ENCODE data around the gene ALOX12B.

The ALOX12B gene

DNA sequence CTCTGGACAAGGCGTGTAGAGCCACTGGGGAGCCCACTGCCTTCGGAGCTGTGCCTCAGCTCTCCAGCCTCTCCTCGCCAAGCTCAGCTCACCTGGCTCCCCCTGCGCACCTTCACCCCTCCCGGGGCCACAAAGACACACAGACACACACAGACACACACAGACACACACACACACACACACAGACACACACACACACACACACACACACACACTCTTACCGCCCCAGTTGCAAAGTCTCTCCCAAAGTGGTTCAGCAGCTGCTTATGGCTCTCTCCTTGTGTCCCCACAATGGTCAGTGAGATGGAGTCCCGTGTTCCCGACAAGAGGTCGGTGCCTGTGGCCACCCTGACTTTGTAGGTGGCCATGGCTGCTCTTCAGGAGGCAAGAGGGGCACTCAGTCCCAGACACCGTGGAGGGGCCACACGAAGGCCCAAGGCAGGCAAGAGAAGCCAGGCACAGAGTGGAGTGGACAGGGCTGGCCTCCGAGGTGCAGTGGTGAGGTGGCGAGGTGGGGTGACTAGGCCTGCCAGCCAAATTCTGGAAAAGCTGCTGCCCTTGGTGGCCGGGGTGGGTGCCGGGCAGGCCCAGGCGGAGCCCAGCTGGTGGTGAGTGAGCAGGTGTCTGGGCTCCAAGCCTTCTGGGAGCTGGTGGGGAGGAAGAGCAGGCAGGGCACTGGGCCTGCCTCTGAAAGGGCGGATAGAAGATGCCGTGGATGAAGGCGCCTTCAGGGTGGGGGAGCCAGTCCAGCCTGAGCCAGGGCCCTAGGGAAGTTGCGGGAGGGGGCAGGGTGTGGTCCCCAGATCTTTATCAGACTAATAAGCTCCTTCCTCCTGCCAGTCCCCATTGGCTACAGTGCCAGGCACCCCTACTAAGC, at the start of gene ALOX12B:
Gene ALOX12B, minus strand, starts transcription at position 642 of the 877 bp plus-strand sequence. Its CDS starts 274 bp downstream, at position 368.
- no peak for DNase-seq

DNA sequence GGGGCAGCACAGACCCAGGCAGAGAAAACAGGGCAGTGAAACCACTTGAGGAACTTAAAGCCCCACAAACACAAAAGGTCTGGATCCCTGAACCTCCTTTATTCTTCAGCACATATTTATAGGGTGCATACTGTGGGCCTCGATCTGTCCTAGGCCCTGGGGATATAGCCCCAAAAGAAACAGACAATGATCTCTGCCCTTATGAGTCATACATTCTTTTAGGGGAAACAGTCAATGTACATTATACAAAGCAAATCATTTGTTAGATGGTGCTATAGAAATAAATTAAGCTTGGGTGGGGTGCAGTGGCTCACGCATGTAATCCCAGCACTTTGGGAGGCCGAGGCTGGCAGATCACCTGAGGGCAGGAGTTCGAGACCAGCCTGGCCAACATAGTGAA, 46.4 kb upstream of the ALOX12B start:
- no peak for DNase-seq

DNA sequence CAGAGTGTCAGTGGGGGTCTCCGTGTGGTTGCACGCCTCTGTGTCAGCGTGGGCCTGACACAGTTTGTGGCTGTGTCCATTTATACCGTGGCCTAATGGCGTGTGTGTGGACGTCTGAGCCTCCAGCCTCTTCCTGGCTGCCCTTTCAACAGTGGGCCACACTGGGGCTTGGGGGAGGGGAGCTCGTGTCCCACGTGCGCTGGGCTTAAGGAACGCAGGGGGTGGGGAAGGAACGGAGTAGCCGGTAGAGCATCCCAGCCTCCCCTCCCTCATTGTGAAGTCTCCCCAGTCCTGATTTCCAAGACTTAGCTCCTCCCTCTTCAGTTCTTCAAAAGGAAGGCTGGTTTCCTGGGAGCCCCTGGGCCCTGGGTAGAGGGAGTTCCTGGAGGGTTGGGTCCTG, 45.9 kb upstream of the ALOX12B start:
- DNase-seq: no peak

DNA sequence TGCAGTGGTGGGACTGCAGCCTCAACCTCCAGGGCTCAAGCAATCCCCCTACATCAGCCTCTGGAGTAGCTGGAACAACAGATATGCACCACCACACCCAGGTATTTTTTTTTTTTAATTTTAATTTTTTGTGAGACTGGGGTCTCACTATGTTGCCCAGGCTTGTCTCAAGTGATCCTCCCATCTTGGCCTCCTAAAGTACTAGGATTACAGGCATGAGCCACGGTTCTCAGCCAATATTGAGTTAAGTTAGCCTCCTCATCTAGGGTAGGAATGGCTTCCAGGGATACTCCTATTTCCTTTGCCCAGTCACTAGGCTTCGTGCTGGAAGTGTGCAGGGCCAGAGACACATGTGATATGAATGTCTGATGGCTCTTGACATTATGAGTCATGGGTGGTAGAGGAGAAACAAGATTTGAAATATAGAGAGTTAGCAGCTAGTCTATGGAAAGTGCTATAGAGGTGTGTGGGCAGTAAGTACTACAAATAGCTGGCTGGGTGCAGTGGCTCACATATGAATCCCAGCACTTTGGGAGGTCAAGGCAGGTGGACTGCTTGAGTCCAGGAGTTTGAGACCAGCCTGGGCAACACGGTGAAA, 44.4 kb upstream of the ALOX12B start:
- DNase-seq: no peak

DNA sequence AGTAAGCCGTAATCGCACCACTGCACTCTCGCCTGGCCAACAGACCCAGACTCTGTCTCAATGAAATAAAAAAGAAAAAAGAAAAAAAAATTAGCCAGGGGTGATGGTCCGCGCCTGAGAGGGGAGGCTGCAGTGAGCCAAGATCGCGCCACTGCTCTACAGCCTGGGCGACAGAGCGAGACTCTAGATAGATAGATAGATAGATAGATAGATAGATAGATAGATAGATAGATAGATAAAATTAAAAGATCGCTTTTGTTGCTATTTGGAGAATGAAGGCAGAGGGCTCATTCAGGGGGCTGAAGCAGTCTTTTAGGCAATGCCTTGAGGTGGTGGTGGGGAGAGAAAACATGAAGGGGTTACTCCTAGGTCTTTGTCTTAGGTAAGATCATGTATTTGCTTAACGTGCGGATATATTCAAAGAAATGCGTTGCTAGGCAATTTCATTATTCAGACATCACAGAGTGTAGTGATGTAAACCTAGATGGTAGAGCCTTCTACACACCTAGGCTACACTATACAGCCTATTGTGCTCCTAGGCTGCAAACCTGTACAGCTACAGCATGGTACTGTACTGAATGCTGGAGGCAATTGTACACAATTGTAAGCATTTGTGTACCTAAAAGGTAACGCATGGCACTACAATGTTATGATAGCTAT, 40.7 kb upstream of the ALOX12B start:
- peak in 1 of 3 experiments; percentile 26 for DNase-seq

DNA sequence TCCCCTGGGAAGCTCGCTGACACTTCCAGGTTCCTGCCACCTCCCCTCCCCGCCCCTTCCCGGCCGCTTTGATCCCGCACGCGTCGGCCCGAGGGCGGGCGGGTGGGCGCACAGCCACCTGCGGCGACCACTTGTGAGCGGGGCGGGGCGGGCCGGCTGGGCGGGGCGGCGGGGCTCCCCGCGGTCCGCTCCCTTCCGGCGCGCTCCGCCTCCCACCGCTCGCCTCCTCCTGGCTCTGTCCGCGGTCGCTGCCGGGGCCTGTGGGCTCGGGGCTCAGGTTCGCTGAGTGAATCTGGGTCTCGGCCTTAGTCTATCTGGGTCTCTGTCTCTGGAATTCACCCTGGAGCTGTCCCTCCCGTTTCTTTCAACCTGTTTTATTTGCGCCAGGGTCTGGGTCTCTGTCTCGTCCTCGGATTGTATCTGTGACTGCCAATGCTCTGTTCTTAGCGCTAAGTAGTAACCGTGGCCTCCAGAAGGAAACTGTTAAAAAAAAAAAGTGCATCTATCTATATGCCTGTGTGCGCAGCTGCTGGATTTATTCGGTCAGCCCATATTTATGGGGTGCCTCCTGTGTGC, 39.1 kb upstream of the ALOX12B start:
- peak; percentile 32 to 63 (median 39) for DNase-seq

DNA sequence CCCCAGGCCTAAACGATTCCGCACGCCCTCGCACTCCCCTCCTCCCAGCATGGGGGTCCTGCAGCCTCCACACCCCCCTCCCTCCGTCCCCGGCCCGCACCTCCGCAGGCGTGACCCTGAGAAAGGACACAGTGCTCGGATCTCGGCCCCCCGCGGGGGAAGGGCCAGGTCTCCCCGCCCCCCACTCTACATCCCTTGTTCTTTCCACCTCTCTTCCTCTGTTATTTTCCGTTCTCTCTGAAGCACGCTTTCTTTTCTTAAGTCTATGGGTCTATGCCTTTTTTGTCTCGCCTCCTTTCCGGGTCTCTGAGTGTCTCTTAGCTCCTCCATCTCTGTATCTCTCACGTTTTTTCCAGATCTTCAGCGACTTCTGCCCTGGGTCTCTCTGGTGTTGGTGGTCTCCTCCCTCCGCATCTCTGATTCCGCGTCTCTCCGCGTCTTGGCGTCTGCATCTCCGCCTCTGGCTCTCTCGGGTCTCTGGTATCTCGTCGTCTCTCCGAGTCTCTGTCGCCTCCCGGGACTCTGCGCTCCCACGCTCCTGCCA, 38.5 kb upstream of the ALOX12B start:
- DNase-seq: peak in 1 of 3 experiments; percentile 61

DNA sequence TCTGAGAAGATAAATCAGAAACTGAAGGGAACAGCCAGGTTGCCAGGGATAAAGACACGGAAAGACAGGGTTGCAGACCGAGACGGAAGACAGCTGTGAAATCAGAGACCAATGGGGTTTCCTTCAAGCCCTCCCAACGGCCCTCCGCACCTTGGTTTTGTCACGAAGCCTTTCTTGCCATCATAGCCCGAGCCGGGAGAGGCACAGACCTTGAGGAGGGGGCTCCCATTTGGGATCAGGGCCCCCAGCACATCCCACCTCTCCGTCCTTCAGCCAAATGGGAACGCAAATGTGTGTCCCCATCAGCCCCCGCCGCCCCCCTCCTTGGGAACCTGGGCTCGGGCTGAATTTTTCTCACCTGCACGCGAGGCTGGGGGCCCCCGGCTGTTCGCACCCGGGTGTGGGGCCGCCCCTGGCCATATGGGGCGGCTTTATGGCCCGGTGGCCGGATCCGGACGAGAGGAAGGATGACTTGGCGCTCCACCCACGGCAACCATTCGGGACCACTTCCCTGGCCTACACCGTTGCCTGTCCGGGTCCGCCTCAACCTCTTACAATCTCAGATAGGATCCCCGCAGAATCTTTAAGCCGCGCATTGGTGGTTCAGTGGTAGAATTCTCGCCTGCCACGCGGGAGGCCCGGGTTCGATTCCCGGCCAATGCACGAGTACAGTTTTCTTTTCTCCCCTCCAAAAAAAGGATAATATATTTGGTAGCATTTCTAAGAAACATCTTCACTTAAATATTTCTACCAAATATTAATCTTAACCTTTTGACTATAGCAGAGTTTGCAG, 37.8 kb upstream of the ALOX12B start:
- DNase-seq: peak; percentile 57 to 86 (median 66)

DNA sequence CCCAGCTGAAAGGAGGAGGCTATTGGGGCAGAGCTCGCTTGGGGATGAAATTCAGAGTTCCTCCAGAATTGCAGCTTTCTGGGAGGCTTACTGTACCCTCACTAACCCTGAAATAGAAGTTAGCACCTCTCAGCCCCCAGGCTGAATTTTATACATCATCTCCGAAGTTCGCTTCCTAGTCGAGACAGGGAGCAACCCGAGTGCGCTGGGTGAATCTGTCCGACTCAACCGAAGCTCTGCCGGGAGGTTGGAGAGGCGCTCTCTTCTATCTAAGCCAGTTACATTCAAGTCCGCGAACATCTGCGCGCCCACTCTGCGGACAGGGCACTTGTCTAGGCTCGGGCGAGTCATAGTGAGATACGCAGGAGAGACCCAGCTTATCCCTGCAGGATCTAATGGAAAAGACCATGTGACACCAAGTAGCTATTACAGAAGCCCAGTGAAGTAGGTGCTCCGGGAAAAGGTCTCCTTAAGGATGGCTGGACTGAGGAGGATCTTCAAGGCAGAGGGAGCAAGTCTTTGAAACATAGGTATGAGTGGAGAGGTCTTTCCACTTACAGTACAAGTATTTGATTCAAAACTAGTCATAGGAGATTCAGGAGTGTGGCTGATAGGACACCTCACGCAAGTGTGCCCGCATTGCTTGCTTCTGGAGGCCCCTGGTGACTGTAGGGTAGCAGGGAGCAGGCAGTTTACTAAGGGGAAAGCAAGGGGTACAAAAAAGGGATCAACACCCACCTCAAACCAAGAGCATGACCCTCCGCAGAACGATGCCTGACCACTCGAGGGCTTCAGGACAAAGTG, 37.0 kb upstream of the ALOX12B start:
- DNase-seq: peak in 2 of 3 experiments; percentile 13 to 42

DNA sequence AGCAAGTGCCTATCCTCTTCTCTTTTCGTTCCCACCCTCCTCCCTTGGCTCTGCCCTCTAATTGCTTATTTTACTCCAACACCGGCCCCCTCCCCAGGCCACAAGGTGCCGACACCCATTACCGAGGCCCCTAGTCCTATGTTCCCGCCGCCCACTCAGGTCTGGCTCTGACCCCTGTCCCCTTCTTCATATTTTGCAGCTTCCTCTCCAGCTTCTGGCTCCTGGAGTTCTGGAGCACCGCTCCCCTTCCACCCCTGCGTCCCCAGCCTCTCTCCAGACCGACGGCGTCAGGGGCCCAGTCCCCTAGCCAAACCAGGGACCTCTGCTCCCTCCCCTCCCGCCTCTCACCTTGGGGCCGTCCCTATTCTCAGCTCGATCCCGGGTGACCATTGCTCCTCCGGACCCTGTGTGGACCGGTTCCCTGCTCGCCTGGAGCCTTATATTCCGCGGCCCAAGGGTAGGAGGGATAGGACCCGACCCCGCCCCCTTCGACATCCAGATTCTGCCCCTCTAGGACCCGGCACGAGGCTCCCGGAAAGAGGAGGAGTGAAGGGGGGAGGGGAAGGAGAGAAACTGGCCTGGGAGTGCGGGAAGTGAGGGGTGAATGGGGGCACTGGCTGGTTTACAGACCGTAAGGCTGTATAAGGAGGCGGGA, 36.3 kb upstream of the ALOX12B start, which contains the start of gene HES7:
Gene HES7, minus strand, starts transcription at position 412 of the 655 bp plus-strand sequence. Its CDS starts 22 bp downstream, at position 390.
- DNase-seq: peak in 1 of 3 experiments; percentile 15

DNA sequence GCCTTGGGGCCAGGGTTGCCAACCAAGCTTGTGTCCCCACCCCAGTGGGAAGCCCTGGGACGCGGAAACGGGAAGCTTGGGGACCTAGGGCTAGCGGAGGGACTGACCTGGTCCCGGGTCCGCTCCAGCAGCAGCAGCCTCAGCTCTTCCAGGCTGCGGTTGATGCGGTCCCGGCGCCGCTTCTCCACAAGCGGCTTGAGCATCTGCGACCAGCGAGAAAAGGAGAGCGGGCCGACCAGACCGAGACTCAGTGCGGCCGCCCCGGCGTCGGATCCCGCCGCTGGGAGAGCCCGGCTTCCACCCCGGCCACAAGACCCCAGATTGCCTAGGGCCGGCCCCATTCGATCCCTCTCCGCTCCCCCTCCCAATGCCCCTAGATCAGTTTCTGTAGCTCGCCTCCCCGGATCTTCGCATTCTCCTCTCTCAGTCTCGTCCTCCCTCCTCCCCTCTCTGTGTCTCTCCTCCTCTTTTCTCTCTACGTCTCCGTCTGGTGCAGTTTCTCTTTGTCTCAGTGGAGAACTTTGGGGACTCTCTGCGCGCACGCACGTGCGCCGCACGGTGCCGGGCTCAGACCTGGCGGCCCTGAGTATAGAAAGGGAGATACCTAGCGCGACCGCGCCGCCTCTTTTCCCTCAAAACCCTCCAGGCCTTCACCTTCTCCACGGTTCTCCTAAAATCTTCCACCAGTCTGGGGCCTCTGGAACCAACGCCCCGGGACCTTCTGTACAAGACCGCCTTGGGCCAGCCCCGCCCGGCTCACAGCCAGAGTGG, 35.6 kb upstream of the ALOX12B start:
- peak in 2 of 3 experiments; percentile 10 to 19 for DNase-seq

DNA sequence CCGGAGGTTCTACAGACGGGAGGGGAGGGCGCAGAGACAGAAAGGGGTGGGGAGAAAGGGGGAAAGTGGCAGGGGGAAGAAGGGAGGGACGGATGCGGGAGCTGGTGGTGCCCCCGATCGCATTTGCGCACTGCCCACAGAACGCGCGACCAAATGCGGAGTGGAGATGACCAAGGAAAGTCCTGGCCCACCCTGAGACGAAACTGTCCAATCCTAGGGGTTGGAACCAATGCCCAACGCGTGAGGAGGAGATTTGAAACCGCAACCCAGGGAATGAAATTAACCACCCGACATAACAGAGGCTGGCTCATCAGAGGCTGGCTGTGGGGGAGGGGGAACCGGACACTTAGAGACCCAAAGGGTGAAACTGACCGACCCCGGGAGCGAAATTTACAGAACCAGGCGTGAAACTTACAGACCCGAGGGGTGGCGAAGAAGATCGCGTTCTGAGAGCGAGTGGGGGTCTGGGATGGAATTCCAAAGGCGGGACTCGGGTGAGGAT, 35.0 kb upstream of the ALOX12B start:
- DNase-seq: peak in 1 of 3 experiments; percentile 25

DNA sequence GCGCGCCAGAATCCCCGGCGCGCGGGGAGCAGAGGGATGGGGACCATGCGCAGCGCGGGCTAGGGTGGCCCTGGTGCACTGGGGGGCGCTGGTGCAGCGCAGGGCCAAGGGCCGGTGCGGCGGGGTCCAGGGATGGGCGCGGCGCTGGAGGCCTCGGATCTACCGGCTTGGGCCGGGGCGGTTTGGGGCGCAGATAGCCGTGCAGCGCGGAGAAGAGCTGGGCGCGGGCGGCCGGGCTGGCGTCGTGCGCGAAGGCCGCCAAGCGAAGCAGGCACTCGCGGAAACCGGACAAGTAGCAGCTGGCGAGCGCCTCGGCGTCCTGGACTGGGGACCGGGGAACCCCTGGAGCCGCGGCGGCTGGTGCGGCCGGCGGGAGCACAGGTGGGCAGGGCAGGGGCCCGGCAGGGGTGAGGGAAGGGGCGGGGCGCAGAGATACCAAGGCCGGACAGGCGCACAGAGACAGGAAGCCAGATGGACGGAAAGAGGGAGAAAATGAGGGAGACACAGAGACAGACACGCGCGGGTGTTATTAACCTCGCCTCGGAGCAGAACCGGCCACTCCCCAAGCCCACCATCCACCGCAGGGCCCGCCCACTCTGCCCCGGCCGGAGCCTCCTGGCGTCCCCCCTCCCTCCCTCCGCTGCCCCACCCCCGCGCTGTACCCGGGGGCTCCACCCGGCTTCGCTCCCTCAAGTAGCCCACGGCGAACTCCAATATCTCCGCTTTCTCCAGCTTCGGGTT, 34.3 kb upstream of the ALOX12B start:
- DNase-seq: peak in 2 of 3 experiments; percentile 45 to 49

DNA sequence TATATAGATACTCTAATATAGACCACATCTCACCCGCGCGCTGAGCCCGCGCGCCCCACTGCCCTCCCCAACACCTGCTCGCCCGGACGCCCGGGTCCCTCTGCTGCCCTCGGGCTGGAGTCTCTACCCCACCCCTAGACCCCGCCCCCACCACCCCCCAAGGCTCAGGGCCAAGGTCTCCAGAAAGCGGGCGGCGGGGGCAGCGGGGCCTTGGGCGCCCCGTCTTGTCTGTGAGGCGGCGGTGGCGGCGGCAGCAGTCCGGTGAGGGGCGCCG, 33.8 kb upstream of the ALOX12B start:
- no peak for DNase-seq

DNA sequence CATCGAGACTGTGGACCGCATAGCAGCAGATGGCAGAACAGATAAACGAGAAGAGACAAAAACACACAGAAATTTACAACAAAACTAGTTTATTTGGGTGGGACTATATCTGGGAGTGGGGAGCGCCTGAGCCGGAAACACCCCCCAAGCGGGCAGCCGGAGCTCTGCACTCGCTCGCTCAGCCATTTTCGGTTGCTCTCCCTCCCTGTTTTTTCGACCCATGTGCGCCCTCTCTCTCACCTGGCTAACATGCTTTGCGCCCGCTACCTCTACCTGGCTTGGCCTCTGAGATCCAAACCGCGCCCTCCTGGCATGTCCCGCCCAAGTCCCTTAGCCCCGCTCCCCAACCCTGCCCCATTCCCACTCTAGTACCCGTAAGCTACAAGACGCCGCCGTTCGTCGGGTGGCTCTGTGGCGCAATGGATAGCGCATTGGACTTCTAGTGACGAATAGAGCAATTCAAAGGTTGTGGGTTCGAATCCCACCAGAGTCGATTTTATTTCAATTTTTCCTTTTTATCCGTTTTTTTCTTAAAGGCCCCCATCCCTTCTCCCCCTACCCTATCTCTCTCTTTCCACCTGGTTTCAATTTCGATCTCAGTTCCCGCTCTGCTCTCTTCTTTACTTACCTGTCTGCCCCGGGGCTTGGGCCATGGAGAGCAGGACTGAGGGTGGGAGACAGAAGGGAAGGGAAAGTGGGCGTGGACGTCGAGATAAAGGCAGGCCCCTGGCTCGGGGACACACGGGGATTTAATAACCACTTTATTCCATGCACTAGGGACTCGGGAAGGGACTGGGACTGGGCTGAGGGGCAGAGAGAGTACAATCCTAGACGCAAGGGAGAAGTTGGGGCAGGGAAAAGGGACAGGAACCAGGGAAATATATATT, 33.2 kb upstream of the ALOX12B start:
- peak; percentile 18 to 73 (median 65) for DNase-seq

DNA sequence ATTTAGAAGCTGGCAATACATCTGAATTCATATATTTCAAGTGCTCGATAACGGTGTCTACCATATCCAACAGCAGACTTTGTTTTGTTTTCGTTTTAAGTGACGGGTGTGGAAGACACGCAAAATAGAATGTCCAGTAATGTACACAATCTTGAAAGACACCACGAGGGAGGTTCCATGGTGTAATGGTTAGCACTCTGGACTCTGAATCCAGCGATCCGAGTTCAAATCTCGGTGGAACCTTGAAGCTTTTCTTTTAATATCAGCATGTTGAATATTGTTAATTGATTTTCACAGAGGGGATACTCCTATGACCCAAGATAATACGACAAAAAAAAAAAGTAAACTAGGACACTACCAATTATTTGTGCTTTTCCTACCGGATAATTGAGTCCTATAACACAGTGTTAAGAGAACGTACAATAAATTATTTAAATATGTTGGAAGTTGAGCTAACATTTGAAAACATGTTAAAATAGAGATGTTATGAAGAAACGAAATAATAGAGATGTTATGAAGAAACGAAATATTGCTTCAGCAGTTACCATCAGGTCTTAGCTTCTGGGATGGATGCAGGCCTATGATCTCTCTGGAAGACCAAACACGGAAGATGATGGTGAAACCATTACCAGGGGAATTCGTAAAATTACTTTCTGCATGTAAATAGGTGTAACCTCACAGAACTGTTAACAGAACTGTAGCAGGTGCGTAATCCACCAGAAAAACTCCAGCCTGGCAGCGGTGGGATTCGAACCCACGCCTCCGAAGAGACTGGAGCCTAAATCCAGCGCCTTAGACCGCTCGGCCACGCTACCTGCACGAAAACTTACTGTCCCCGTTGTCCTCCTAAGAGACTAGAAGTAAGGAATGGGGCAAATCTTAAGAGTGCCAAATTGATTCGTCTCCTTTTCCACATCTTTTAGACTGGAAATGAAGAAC, 32.3 kb upstream of the ALOX12B start:
- peak; percentile 74 to 95 (median 84) for DNase-seq
